Measurements from ENCODE around the gene ADRA2C.
A peak's percentile ranks its signal among the peaks of the same experiment; 100 is the strongest.

DNA sequence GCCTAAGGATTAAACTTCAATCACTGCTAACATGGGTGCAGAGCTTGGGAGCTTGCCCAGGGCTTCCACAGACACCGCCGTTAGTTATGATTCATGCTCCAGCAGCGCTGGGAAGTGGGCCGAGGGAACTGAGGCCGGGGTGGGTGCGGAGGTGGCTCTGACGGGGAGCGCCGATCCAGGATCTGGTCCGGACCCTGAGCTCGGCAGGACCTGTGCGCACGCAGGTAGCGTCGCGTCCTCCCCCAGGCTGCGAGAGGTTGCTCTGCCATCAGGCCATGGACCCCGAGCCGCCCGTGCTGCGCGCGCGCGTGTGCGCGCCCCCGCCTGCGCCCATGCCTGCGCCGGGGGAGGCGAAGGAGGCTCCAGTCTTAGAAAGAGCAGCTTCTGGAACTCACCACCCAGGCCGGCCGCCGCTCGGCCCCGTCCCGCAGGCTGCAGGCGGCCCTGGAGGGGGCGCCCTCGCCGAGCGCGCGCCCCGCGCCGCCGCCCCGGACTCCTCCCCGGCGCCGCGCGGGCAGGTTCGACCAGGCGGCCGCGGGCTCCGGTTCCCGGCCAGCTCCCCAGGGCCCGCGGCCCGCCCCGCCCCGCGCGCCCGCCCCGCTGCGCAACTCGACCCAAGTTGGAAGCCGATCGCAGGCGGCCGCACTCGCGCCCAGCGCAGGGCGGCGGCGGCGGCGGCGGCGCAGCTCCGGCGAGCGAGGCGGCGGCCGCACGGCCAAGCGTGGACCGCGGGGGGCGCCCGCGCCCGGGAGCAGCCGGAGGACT lies 732 bp upstream of the ADRA2C start:
- TF ChIP-seq, protein P1, sequence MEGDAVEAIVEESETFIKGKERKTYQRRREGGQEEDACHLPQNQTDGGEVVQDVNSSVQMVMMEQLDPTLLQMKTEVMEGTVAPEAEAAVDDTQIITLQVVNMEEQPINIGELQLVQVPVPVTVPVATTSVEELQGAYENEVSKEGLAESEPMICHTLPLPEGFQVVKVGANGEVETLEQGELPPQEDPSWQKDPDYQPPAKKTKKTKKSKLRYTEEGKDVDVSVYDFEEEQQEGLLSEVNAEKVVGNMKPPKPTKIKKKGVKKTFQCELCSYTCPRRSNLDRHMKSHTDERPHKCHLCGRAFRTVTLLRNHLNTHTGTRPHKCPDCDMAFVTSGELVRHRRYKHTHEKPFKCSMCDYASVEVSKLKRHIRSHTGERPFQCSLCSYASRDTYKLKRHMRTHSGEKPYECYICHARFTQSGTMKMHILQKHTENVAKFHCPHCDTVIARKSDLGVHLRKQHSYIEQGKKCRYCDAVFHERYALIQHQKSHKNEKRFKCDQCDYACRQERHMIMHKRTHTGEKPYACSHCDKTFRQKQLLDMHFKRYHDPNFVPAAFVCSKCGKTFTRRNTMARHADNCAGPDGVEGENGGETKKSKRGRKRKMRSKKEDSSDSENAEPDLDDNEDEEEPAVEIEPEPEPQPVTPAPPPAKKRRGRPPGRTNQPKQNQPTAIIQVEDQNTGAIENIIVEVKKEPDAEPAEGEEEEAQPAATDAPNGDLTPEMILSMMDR (IDR thresholded peaks at IDR 0.05): peak; percentile 75
- no peak for TF ChIP-seq ZFX (IDR thresholded peaks at IDR 0.05; ENCODE audit: borderline replicate concordance)
